Activated CD4-positive, alpha-beta T cell treated with anti-CD3 and anti-CD28 coated beads, Interleukin-2, amount 10 ng/mL, durations not matched to agents 7 days and 5 days (primary cell): ENCODE measurements around the gene INHA. TPM values are rescaled to one million over a fixed set of nuclear protein-coding genes. Genes with fewer than 3 reads are reported as not detected.

Source experiments
- microRNA-seq: library from miRNA; unstranded; fragments of <30 nt; microRNA quantifications from one replicate; pipeline ENCODE4 v1.2.0, GENCODE V29; 2021; ENCODE audit warnings: borderline microRNAs expressed, borderline replicate concordance
- total RNA-seq, 2 experiments: library from RNA; stranded (reverse); gene quantifications; one replicate each; pipeline ENCODE4 v1.2.3, GENCODE V29; 2021

Gene INHA
- total RNA-seq, 2 experiments from 2014 or later: not detected

Small RNA genes within 50 kb of the gene (microRNA-seq; reads per million reads assigned to microRNA genes)
- not detected for gene MIR3132

Other genes starting within 250 kb of the INHA start
- gene RESP18, start 239.6 kb upstream of the INHA start, total RNA-seq: not detected
- 10 to 100 TPM; 58.8 to 64.9 TPM for gene DNPEP, start 184.4 kb upstream of the INHA start, total RNA-seq
- gene DES, start 153.9 kb upstream of the INHA start, total RNA-seq: not detected
- gene SPEG, start 137.5 kb upstream of the INHA start, total RNA-seq: 1 to 10 TPM; 2.0 to 2.6 TPM
- 10 to 100 TPM; 34.5 to 40.5 TPM for gene GMPPA, start 73.4 kb upstream of the INHA start, total RNA-seq
- gene ASIC4, start 57.8 kb upstream of the INHA start, total RNA-seq: not detected
- 1 to 10 TPM; 6.4 to 7.8 TPM for gene CHPF, start 28.5 kb upstream of the INHA start, total RNA-seq
- gene TMEM198, start 28.3 kb upstream of the INHA start, total RNA-seq: under 1 TPM; 0.44 to 0.69 TPM
- gene OBSL1, start 771 bp upstream of the INHA start, total RNA-seq: not detected
- 10 to 100 TPM; 35.3 to 40.3 TPM for gene STK11IP, start 25.5 kb downstream of the INHA start, total RNA-seq
- gene SLC4A3, start 55.3 kb downstream of the INHA start, total RNA-seq: not detected